HTR-8/SVneo (cell line): ENCODE measurements around the gene RUFY1.
A peak's percentile ranks its signal among the peaks of the same experiment; 100 is the strongest.
"Not testable (repeated sequence)": the region's sequence is repeated elsewhere in the genome, so short reads cannot be mapped to it uniquely, and the experiment has no call there.

Experiments used
- DNase-seq: peaks from one replicate; pipeline ENCODE4 v3.0.0; 2011; ENCODE audit warnings: low spot score, mixed read lengths; ENCODE audit not compliant: insufficient read length
- FAIRE-seq: peaks from 2 replicates; lab custom pipeline; 2011; peaks lifted over from hg19 to GRCh38; lab: Jason Lieb, UNC

The RUFY1 gene

GRCh38 chr5:179550511-179551342, at the start of gene RUFY1:
Gene RUFY1, plus strand, starts transcription at chr5:179550554. Its CDS starts 16 bp downstream, at chr5:179550570.
- no peak for FAIRE-seq
- DNase-seq = peak; percentile 82

- not testable (repeated sequence) for DNase-seq
- peak; percentile 85 for FAIRE-seq
Observed at GRCh38 chr5:179501997-179502396, 48.4 kb upstream of the RUFY1 start.

- not testable (repeated sequence) for DNase-seq, FAIRE-seq
Observed at GRCh38 chr5:179502420-179502819, 47.9 kb upstream of the RUFY1 start.

- DNase-seq = no peak
- FAIRE-seq = no peak
Observed at GRCh38 chr5:179504191-179504590, 46.2 kb upstream of the RUFY1 start.

- FAIRE-seq (no peak), DNase-seq (no peak)
Observed at GRCh38 chr5:179504600-179505396, 45.6 kb upstream of the RUFY1 start.

GRCh38 chr5:179505636-179506261, 44.6 kb upstream of the RUFY1 start:
- FAIRE-seq = no peak
- DNase-seq = no peak

- no peak for FAIRE-seq
- no peak for DNase-seq
Observed at GRCh38 chr5:179509239-179509638, 41.1 kb upstream of the RUFY1 start.

GRCh38 chr5:179509845-179510244, 40.5 kb upstream of the RUFY1 start:
- DNase-seq (no peak), FAIRE-seq (no peak)

- FAIRE-seq (no peak), DNase-seq (no peak)
Observed at GRCh38 chr5:179512452-179513000, 37.8 kb upstream of the RUFY1 start.

GRCh38 chr5:179515501-179515900, 34.9 kb upstream of the RUFY1 start:
- not testable (repeated sequence) for DNase-seq, FAIRE-seq

GRCh38 chr5:179516221-179516620, 34.1 kb upstream of the RUFY1 start:
- FAIRE-seq = no peak
- DNase-seq = no peak

GRCh38 chr5:179517746-179518145, 32.6 kb upstream of the RUFY1 start:
- not testable (repeated sequence) for FAIRE-seq, DNase-seq

GRCh38 chr5:179518369-179518768, 32.0 kb upstream of the RUFY1 start:
- not testable (repeated sequence) for DNase-seq, FAIRE-seq

GRCh38 chr5:179519416-179520070, 30.8 kb upstream of the RUFY1 start:
- not testable (repeated sequence) for DNase-seq, FAIRE-seq

- not testable (repeated sequence) for DNase-seq, FAIRE-seq
Observed at GRCh38 chr5:179522107-179522506, 28.2 kb upstream of the RUFY1 start.

GRCh38 chr5:179526978-179527377, 23.4 kb upstream of the RUFY1 start:
- FAIRE-seq (no peak), DNase-seq (no peak)

- DNase-seq = no peak
Observed at GRCh38 chr5:179530069-179530998, 20.0 kb upstream of the RUFY1 start.

GRCh38 chr5:179533024-179533423, 17.3 kb upstream of the RUFY1 start:
- FAIRE-seq (no peak), DNase-seq (no peak)

More at GRCh38 chr5:179530069-179530998, 20.0 kb upstream of the RUFY1 start:
- FAIRE-seq = no peak

GRCh38 chr5:179533907-179534306, 16.4 kb upstream of the RUFY1 start:
- no peak for FAIRE-seq
- DNase-seq = no peak
